ENCODE results near the gene ZNF845. TPM values are rescaled to one million over a fixed set of nuclear protein-coding genes. Genes with fewer than 3 reads are reported as not detected.
A peak's percentile ranks its signal among the peaks of the same experiment; 100 is the strongest.
"Not testable (repeated sequence)": the region's sequence is repeated elsewhere in the genome, so short reads cannot be mapped to it uniquely, and the experiment has no call there.

Gene ZNF845
- 12.5 and 12.6 TPM in 2 replicates for total RNA-seq

DNA sequence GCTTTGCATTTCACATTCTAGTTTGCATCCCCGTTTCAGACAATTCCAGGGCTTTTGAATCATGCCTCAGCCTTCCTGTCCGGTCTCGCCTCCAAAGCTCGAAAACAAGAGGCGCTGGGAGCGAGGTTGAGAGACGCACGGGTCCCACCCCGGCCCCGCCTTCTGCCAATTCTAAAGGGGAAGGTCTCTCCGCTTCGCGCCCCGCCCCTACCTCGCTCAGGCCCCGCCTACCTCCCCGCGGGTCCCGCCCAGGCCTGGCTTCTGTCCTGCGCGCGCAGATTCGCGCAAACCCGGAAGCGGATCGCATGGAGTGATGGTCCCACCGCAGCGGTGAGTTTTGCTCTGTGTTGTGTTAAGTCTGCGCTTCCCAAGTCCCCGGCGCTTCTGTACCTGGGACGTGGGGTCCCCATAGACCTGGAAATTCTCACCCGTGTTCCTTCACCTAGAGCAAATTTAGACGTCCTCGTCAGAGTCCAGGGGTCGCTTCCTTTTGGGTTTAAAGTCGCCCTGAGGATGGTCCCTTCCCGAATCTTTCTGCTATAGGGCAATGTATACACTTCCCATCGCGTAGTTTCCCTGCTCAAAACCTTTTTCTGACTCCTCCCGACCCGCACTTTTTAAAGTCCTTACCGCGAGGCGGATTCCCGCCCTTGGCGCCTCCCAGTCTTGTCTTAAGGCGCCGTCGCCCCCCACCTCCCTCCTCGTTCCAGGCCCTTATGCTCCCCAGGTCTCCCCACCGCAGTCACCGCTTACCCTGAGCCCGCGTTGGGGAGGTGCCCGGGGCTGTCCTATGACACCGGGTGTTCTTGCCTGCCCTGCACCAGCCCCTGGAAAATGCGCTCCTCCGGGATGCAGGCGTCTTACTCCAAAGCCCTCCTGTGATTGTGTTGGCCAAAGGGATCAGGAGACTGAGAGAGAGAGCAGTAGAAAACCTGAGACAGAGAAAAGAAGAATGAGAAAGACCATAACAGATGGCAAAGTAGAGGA, at the start of gene ZNF845:
ZNF845 (plus strand) TSS at position 287 of the 987 bp plus-strand sequence. CDS start 7,559 bp downstream, outside the sequence.
- DNase-seq, result peak; percentile 94

DNA sequence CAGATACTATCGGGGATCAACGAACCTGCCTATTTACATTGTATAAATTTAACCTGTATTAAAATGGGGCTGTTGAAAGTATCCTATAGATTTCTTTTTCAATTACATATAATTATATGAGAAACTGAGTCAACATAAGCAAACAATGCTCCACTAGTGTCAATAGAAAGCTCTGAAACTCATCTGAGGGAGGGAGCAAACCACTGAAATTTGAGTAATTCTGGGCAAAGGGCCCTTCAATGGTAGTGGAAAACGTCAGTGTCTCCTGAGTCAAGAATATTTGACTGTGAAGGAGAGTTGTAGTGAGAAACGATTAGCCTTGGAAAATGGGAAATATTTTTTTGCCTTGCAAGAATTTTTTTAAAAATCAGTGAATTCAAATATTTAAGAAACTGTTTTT, 48.5 kb upstream of the ZNF845 start:
- no peak for DNase-seq

DNA sequence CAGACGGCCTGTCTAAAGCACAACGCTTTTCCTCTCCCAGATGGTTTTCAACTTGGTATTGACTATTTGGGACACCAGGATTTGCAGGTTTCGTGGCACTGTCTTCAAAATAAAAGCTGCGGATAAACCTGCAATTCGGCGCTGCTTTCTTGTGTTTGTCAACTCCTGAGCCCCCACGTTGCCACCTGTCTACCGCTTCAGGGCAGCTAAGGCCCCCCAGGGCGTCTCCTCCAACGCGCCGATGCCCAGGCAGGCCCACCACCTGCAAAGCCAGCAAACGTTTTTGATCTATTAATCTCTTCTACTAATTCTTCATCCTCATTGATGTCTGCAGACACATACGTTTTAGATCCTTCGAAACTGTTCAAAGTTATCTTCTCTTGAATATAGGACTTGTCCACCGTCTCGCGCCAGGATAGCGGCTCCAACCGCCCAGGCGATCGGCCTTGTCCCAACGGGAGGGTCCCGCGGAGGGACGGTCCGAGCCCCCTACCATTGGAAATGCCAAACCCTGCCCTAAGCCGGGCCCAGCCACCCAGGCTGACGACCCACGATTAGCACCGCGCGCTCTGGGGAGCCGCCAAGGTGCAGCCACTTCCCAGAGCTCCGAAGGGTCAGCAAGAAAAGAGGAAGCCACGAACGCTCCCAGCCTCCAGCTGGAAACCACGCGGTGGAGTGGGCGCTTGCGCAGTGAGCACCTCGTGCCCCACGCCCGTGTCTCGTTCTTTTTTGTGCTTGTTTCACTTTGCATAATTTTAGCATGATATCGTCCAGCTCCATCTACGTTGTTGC, 42.6 kb upstream of the ZNF845 start:
- no peak for DNase-seq

DNA sequence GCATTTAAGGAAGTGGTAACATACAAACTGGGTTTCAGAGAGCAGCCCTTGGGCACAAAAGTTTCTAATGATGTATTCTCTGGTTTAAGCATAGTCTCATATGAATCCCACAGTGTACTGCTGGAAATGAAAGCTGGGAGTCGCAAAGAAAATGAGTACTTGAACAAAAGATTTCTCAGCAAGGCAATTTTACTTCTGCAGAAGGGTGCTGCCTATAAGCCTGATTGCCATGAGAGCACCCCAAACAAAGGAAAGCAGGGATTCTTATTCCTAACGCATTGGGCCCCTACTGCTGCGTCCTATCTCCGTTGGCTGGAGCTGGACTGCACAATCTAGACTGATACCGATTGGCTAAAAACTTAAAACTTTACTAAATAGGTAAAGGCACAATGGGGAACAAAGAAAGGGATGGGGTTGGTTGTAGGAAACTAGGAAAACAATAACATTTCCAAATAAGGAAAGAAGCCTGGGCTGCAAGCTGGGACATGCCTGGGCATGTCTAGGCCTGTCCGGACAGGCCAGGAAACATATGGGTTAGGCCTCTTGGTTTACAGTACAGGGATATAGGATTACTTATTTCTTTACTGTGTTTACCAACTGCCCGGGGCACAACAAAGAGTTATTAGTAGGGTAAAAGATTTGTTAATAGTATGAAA, 38.6 kb upstream of the ZNF845 start:
- no peak for DNase-seq

DNA sequence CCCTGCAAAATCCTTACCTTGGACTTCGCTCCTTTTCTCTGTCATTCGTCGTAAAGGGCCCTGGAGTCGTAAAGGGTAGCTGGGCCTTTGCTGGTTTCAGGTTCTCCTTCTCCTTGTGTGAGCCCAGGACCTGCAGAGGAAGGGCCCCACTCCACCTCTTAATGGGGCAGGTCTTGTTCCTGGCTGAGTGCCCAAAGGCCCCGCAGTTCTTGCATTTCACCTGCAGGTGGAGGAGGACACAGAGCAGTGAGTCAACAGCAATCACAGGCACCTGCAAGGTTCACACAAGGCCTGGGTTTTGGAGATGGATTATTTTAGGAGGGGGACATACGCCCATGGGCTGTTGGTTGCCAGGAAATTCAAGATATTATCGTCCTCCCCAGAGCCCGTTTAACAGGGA, 32.2 kb upstream of the ZNF845 start:
- not testable (repeated sequence) for DNase-seq

DNA sequence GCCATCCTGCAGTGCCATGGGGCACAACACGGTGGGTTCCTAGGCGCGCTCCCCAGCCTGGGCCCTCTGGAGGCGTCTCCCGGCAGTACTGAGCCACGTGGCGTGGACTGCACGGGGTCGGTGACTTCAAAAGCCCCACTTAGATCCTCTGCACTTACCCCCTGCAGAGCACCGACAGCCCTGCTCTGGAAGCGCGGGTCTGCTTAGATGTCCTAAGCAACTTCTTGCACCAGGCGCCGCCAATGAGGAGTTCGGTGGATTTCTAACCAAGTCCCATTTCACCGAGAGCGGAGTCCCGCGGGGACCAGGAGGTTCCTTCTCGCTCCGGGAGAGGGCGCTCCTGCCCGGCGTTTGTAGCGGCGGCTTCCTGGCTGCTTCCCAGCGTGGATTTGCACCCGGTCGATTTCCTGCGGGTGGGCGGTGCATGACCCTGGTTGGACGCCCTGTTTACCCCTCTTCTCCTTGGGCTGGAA, 25.2 kb upstream of the ZNF845 start:
- DNase-seq, result peak; percentile 44

DNA sequence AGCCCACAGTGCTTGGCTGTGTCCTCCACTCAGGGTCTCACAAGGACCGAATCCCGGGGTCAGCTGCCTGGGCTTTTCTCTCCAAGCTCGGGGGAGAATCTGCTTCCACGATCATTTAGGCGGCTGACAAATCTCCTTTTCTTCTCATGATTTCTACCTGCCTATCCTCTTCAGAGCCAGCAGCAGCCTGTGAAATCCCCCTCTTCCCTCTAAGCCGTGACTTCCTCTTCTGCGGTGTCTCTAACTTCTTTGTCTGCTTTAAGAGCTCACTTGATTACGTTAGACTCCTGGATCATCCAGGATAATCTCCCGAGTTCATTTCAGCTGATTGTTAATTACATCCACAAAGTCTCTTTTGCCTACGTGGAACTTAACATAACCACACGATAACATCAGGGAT, 22.5 kb upstream of the ZNF845 start:
- no peak for DNase-seq

DNA sequence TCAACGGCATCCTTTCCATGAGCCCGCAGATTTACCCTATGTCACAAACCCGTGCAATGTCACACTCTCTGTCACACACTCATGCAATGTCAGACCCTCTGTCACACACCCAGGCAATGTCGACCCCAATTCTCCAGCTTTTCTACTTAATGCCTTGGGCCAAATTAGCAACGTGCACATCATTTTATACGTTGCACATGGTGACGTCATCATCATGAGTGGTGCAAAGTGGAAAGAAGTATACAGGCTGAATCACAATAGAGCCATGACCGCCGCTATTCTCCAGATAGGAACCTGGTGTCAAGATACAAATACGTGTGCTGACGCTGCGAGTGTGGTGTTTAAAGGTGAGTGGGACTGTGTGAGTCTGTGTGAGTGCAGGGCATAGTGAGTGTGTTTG, 21.7 kb upstream of the ZNF845 start:
- no peak for DNase-seq

DNA sequence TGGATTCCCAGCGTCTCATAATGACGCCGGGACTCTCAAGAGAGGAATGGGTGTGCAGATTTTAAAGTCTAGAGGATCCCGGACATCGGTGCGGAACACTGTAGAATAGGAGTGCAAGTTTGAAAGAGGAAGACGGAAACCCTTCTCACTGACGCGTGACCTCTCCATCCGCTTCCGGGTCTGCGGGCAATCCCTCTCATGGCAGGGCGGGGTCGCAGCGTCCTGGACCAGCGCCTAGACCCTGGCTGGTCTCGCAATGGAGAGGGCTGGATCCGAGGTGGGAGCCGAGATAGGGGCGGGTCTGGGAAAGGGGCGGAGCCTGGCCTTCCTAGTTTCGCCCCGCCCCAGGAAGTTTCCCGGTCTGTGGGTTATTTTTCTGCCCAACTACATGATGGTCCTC, 4.6 kb upstream of the ZNF845 start:
- DNase-seq, result no peak

DNA sequence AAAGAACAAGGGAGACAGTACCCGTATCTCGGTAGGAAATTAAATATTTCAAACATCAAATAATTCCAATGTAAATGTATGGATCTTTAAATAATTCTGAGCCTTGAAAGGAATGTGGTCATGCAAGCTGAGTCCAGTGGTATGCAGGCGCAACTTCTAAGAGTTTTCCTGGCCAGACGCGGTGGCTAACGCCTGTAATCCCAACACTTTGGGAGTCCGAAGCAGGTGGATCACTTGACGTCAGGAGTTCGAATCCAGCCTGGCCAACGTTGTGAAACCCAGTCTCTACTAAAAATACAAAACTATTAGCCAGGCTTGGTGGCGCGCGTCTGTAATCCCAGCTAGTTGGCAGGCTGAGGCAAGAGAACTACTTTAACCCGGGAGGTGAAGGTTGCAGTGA, 1.1 kb upstream of the ZNF845 start:
- no peak for DNase-seq

DNA sequence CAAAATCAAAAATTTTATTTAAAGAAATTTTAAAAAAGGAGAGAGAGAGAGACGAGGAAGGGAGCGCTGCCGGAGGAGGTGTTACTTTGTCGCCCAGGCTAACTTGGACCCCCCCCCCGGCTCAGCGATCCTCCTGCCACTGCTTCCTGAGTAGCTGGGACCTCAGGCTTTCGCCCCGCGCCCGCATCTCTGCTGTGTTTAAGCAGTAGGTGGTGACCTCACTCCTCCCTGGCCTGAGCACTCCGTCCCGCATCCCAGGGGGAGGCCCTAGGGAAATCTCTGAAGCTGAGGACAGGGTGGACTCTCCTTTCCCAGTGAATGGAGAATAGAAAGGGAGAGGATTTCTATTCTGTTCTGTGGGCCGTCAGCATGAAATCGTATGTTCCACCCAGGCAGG, 485 bp upstream of the ZNF845 start:
- DNase-seq, result peak; percentile 62

DNA sequence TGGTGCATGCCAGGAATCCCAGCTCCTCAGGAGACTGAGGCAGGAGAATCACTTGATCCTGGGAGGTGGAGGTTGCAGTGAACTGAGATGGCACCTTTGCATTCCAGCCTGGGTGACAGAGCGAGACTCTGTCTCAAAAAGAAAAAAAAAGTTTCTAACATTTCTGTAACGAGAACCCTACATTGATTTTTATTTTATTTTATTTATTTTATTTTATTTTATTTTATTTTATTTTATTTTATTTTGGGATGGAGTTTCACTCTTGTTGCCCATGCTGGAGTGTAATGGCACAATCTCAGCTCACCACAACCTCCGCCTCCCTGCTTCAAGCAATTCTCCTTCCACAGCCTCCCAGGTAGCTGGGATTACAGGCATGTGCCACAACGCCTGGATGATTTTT, 10.9 kb downstream of the ZNF845 start:
- not testable (repeated sequence) for DNase-seq

DNA sequence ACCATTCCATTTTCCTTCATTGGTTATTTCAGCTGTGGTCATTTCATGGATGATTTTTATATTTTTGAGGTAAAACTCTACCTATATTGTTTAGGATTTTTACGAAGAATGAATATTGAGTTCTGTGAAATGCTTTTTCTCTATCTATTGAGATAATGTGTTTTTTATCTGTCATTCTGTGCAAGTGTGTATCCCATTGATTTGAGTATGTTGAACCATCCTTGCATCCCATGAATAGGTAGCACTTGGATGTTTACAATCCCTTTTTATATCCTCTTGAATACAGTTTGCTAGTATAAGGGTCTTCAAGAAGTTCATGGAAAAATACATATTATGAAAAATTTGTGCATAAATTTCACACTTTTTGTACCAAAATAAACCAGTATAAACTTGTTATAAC, 22.2 kb downstream of the ZNF845 start:
- DNase-seq, result no peak

DNA sequence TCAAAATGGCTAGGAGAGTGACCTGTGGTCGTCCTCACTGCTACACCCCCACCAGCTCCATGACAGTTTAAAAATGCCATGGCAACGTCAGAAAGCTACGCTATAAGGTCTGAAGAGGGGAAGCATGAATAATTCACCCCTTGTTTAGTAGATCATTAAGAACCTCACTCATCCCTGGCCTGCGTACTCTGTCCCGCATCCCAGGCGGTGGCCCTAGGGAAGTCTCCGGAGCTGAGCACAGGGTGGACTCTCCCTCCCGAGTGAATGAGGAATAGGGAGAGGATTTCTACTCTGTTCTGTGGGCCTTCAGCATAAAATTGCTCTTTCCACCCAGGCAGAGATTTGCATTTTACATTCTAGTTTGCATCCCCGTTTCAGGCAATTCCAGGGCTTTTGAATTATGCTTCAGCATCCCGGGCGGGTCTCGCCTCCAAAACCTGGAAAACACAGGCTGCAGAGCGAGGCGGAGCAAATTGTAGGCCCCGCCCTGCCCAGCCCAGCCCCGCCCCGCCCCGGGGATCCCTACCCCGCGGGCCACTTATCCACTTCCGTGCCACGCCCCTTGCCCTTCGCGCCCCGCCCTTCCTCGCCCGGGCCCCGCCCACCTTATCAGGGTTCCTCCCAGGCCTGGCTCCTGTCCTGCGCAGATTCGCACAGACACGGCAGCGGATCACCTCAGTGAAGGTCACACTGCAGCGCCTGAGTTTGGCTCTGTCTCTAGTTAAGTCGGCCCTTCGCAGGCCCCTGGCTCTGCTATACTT, 24.5 kb downstream of the ZNF845 start:
- no peak for DNase-seq

DNA sequence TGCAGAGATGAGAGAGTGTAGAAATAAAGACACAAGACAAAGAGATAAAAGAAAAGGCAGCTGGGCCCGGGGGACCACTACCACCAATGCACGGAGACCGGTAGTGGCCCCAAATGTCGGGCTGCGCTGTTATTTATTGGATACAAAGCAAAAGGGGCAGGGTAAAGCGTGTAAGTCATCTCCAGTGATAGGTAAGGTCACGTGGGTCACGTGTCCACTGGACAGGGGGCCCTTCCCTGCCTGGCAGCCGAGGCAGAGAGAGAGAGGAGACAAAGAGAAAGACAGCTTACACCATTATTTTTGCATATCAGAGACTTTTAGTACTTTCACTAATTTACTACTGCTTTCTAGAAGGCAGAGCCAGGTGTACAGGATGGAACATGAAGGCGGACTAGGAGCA, 26.5 kb downstream of the ZNF845 start:
- not testable (repeated sequence) for DNase-seq

DNA sequence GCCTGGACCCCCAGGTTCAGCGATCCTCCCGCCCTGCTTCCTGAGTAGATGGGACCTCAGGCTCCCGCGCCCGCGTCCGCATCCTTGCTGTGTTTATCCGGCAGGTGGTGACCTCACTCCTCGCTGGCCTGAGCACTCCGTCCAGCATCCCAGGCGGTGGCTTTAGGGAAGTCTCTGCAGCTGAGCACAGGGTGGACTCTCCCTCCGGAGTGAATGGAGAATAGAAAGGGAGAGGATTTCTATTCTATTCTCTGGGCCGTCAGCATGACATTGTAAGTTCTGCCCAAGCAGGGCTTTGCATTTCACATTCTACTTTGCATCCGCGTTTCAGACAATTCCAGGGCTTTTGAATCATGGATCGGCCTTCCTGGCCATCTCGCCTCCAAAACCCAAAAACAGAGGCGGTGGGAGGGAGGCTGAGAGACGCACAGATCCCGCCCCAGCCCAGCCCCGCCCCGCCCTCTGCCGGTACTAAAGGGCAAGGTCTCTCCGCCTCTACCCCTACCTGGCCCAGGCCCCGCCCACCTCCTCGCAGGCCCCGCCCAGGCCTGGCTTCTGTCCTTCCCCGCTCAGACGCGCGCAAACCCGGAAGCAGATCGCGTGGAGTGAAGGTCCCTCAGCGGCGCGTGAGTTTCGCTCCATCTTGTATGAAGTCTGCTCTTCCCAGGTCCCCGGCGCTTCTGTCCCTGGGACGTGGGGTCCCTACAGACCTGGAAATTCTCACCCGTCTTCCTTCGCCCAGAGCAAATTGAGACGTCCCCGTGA, 31.8 kb downstream of the ZNF845 start, which contains the start of gene ZNF525:
ZNF525 (plus strand) TSS at position 572 of the 765 bp plus-strand sequence. CDS start 6,577 bp downstream, outside the sequence.
- peak; percentile 84 for DNase-seq

DNA sequence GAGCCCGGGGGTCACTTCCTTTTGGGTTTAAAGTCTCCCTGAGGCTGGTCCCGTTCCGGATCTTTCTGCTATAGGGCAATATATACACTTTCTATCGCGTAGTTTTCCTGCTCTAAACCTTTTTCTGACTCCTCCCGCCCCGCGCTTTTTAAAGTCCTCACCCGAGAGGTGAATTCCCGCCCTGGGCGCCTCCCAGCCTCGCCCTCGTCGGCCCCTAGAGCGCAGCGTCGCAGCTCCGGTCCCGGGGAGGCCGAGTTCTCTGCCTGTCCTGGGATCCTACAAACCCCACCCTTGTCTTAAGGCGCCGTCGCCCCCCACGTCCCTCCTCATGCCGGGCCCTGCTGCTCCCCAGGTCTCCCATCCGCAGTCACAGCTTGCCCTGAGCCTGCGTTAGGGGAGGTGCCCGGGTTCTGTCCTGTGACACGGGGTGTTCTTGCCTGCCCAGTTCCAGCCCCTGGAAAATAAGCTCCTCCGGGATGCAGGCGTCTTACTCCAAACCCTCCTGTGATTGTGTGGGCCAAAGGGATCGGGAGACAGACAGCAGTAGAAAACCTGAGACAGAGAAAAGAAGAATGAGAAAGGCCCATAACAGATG, 32.4 kb downstream of the ZNF845 start:
- DNase-seq, result peak; percentile 29

DNA sequence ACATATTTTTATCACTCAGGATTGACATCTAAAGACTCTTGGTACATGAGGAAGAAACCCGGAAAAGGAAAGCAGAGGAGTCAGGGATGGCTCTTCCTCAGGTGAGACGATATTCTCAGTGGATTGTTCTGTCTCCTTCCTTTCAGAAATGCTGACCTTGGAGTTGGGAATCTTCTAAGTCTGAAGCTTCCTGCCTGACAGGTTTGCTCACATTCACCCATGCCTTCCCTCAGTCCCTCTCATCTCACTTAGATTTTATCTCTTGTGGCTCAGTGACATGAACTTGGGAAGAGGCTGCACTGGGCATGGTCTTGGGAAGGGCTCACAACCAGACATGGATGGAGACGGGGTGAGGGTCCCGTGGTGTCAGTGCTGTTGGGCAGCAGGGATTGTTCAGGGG, 38.6 kb downstream of the ZNF845 start:
- DNase-seq, result no peak

DNA sequence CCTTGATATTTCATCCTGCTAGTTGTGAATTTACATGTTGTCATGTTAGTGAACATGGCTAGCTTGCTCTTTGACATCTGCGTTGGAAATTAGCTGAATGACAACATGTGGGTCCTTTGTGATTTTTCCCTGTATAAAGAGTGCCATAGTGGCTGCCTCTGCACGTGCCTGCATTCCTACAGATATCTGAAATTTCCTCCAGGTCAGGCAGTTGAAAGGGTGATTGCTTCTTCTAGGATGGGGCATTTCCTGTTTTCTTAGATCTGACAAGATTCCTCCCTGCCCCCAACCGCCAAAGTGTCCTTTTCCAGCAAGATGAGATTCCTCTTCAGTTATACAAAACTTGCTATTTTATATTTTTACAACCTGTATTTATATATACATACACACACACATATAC, 40.7 kb downstream of the ZNF845 start:
- no peak for DNase-seq

DNA sequence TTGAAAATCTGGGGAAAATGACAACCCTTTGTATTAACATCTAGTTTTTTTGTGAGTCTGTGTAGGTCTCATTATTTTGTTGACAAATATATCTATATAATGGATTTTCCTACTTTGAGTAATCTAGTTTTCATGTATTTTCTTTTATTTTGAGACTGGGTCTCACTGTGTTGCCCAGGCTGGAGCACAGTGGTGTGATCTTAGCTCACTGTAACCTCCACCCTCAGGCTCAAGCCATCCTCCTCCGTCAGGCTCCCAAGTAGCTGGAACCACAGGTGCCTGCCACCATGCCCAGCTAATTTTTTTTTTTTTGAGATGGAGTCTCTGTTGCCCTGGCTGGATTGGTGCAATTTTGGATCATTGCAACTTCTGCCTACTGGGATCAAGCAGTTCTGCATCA, 41.2 kb downstream of the ZNF845 start:
- no peak for DNase-seq

DNA sequence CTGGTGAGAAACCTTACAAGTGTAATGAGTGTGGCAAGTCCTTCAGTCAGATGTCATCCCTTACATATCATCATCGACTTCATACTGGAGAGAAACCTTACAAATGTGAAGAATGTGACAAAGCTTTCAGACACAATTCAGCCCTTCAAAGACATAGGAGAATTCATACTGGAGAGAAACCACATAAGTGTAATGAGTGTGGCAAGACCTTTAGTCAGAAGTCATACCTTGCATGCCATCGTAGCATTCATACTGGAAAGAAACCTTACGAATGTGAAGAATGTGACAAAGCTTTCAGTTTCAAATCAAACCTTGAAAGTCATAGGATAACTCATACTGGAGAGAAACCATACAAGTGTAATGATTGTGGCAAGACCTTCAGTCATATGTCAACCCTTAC, 47.8 kb downstream of the ZNF845 start:
- DNase-seq, result no peak

Measured in dermis blood vessel endothelial cell (primary cell).